Pancreas (tissue), 10 donors: ENCODE data around the gene CCDC69. TPM values are rescaled to one million over a fixed set of nuclear protein-coding genes. Genes with fewer than 3 reads are reported as not detected.
"Not testable (repeated sequence)": the region's sequence is repeated elsewhere in the genome, so short reads cannot be mapped to it uniquely, and the experiment has no call there.

Source experiments
- ATAC-seq, 4 donors: fragments of 200-7000 bp; cut with Tn5 transposase; one replicate each; pipeline versions ENCODE4 v1.8.0 to v1.9.1; 2020; ENCODE audit warnings: mild to moderate bottlenecking in 4 of 4, moderate library complexity in 4 of 4
- DNase-seq, 6 donors: peaks; one replicate each; pipeline ENCODE4 v3.0.0-alpha.2; 2020
- FAIRE-seq: peaks from 2 replicates; lab custom pipeline; 2012; peaks lifted over from hg19 to GRCh38; lab: Jason Lieb, UNC
- H3K27ac ChIP-seq, 4 donors: fragments of 200-600 bp; sonication (generic); 1 replicate in 3 of 4; 2 replicates in 1 of 4; pipeline versions ENCODE4 v1.5.0 to v1.8.0; 2020
- H3K27me3 ChIP-seq, 4 donors: fragments of 200-600 bp; one replicate each; pipeline ENCODE4 v1.8.0; 2021
- H3K36me3 ChIP-seq, 3 donors: fragments of 200-600 bp; sonication (generic) in 1 of 3; one replicate each; pipeline versions ENCODE4 v1.5.0 to v1.8.0; 2020 to 2021
- H3K4me1 ChIP-seq, 3 donors: fragments of 200-600 bp; one replicate each; pipeline ENCODE4 v1.8.0; 2021
- H3K4me3 ChIP-seq, 4 donors: fragments of 200-600 bp; sonication (generic) in 2 of 4; one replicate each; pipeline versions ENCODE4 v1.5.0 to v1.8.0; 2020 to 2021
- H3K9me3 ChIP-seq, 4 donors: fragments of 200-600 bp; one replicate each; pipeline ENCODE4 v1.8.0; 2021
- CTCF ChIP-seq, 4 donors: fragments of 200-600 bp; sonication (generic) in 3 of 4; IDR thresholded peaks; one replicate each; pipeline versions ENCODE4 v1.5.0 to v1.8.0; 2021; ENCODE audit warnings: antibody characterized with exemption in 4 of 4
- WGBS, 2 donors: extraction: QIAGEN DNeasy Blood & Tissue Kit; methylation state at CpG; one replicate each; pipeline ENCODE4 v1.1.7; 2013; 5-methylcytosine and 5-hydroxymethylcytosine counted together
- intact Hi-C, 3 donors: fragments of 100-400 bp; cut with DNase I; formaldehyde crosslinking; loops; one replicate each; pipeline versions ENCODE4 v1.11.1 to v1.14.2; 2022
- polyA plus RNA-seq, 2 donors: library from polyadenylated mRNA; stranded (reverse); fragments of 200-250 nt; gene quantifications; one replicate each; pipeline ENCODE4 v1.2.3, GENCODE V29; 2013
- total RNA-seq, 6 donors: library from RNA; stranded (reverse); fragmentation: NEBNext Ultra II Directional in 4 of 6; extraction: Animal tissue kit (Norgen Biotek cat#: 25700) in 4 of 6; gene quantifications; one replicate each; pipeline versions ENCODE4 v1.2.1 to v1.2.4, GENCODE V29; 2021 to 2023
- donor health status: healthy with polysubstance abuse.
- donor health status: DM: no; HTN: no; CAD: no; lungs with moderate emphysema.
- donor health status: DM: no; HTN: no; CAD: no.
- donor health status: control.
- donor health status: control.
- donor health status: Bipolar disorder and iron deficiency.
- donor health status: DM: yes; HTN: yes; CAD: no.
- donor health status: DM: no; HTN: no; CAD: no.
- donor health status: DM: no; HTN: no; CAD: no.
- donor health status: DM: yes; HTN: yes; CAD: no.

Gene CCDC69
- total and polyA plus RNA-seq, 8 donors = 8.1 to 29.4 (median 20.4) TPM

GRCh38 chr5:151237685-151238084, 13.8 kb upstream of the CCDC69 start:
- no peak overlapping the region for H3K27ac ChIP-seq
- intact Hi-C loops = no loop called here
- no peaks in the 10 kb centered on the region for H3K36me3 ChIP-seq
- H3K4me3 ChIP-seq = no peak overlapping the region
- WGBS, 2 donors = 85 to 88% methylated on average over 7 of the region's 7 CpGs
- FAIRE-seq (no peak), DNase-seq (no peak), ATAC-seq (no peak)
- H3K27me3 ChIP-seq = no peaks in the 10 kb centered on the region
- TF ChIP-seq CTCF (IDR thresholded peaks at IDR 0.05) = no peak
- H3K9me3 ChIP-seq = no peaks in the 10 kb centered on the region
- peaks cover 6 to 14% (median 6%) of the 10 kb centered on the region in 3 donors for H3K4me1 ChIP-seq

GRCh38 chr5:151236888-151237287, 13.0 kb upstream of the CCDC69 start:
- H3K4me1 ChIP-seq = peaks cover 6 to 14% (median 6%) of the 10 kb centered on the region in 3 donors
- DNase-seq = no peak
- TF ChIP-seq CTCF (IDR thresholded peaks at IDR 0.05) = no peak
- no peak for ATAC-seq
- H3K9me3 ChIP-seq = no peaks in the 10 kb centered on the region
- 93 to 100% methylated on average over 1 of the region's 1 CpG for WGBS, 2 donors
- intact Hi-C loops = no loop called here
- no peak overlapping the region for H3K27ac ChIP-seq
- no peak for FAIRE-seq
- H3K36me3 ChIP-seq = no peaks in the 10 kb centered on the region
- H3K4me3 ChIP-seq = no peak overlapping the region
- no peaks in the 10 kb centered on the region for H3K27me3 ChIP-seq

GRCh38 chr5:151235239-151235571, 11.3 kb upstream of the CCDC69 start:
- intact Hi-C loops, FAIRE-seq, H3K9me3 ChIP-seq, ATAC-seq, H3K4me3 ChIP-seq, H3K27me3 ChIP-seq, H3K36me3 ChIP-seq, DNase-seq: not testable (repeated sequence)
- WGBS, 2 donors = 93 to 97% methylated on average over 6 of the region's 6 CpGs
- peaks cover 6 to 14% (median 6%) of the 10 kb centered on the region in 3 donors for H3K4me1 ChIP-seq
- H3K27ac ChIP-seq = peak overlapping the region in 2 of 4 donors; percentile 25 to 50

- TF ChIP-seq CTCF (IDR thresholded peaks at IDR 0.05) = no peak
Measured at GRCh38 chr5:151234476-151235238, 10.8 kb upstream of the CCDC69 start.

GRCh38 chr5:151233616-151234085, 9.8 kb upstream of the CCDC69 start:
- Histone ChIP-seq H3K27ac (no peak overlapping the region), H3K27me3 (no peaks in the 10 kb centered on the region), H3K4me1 (peaks cover 6 to 14% (median 6%) of the 10 kb centered on the region in 3 donors), H3K36me3 (no peaks in the 10 kb centered on the region), H3K9me3 (no peaks in the 10 kb centered on the region), H3K4me3 (no peak overlapping the region)
- FAIRE-seq (no peak), DNase-seq (no peak), ATAC-seq (no peak)
- no peak for TF ChIP-seq CTCF (IDR thresholded peaks at IDR 0.05)
- 66 to 72% methylated on average over 8 of the region's 8 CpGs for WGBS, 2 donors
- intact Hi-C loops = no loop called here

More at GRCh38 chr5:151234476-151235238, 10.8 kb upstream of the CCDC69 start:
- ATAC-seq (peak; percentile 93 to 97 (median 96)), DNase-seq (peak; percentile 73 to 89 (median 84)), FAIRE-seq (no peak)
- H3K9me3 ChIP-seq = no peaks in the 10 kb centered on the region
- 16 to 19% methylated on average over 17 of the region's 17 CpGs for WGBS, 2 donors
- H3K4me3 ChIP-seq = no peak overlapping the region
- peak overlapping the region; percentile 25 to 50 (median 39) for H3K27ac ChIP-seq
- intact Hi-C loops = no loop called here
- H3K4me1 ChIP-seq = peaks cover 6 to 14% (median 6%) of the 10 kb centered on the region in 3 donors
- no peaks in the 10 kb centered on the region for H3K36me3 ChIP-seq
- no peaks in the 10 kb centered on the region for H3K27me3 ChIP-seq
